Activated T-cell treated with anti-CD3 and anti-CD28 coated beads, Interleukin-2, amount 50 U/mL, for 4 hours (primary cell): ENCODE measurements around the gene SDHD. TPM values are rescaled to one million over a fixed set of nuclear protein-coding genes. Genes with fewer than 3 reads are reported as not detected.
A peak's percentile ranks its signal among the peaks of the same experiment; 100 is the strongest.
"Not testable (repeated sequence)": the region's sequence is repeated elsewhere in the genome, so short reads cannot be mapped to it uniquely, and the experiment has no call there.

Source experiments
- ATAC-seq, 2 donors: fragments of 200-7000 bp; cut with Tn5 transposase; one replicate each; pipeline ENCODE4 v1.10.0; 2021
- DNase-seq: peaks from one replicate; pipeline ENCODE4 v3.0.0-alpha.2; 2020
- H3K27me3 Mint-ChIP-seq: one replicate; pipeline ENCODE4 v1.8.0; 2021; ENCODE audit warnings: low read depth, mixed read lengths
- H3K36me3 Mint-ChIP-seq: one replicate; pipeline ENCODE4 v1.8.0; 2022; ENCODE audit warnings: mixed read lengths; ENCODE audit not compliant: insufficient read depth
- H3K4me1 Mint-ChIP-seq: one replicate; pipeline ENCODE4 v1.8.0; 2021; ENCODE audit warnings: low read depth, mixed read lengths
- H3K4me3 Mint-ChIP-seq: one replicate; pipeline ENCODE4 v1.8.0; 2021; ENCODE audit warnings: mild to moderate bottlenecking, moderate library complexity, mixed read lengths
- H3K9me3 Mint-ChIP-seq: one replicate; pipeline ENCODE4 v1.8.0; 2021; ENCODE audit warnings: mixed read lengths
- total RNA-seq, 3 donors: library from RNA; stranded (reverse); gene quantifications; one replicate each; pipeline ENCODE4 v1.2.1, GENCODE V29; 2021

The SDHD gene
- total RNA-seq, 3 donors from 2014 or later, result 111 to 133 (median 121) TPM

GRCh38 chr11:112082729-112083128, 3.9 kb upstream of the SDHD start:
- Mint-ChIP-seq H3K9me3 (no peaks in the 10 kb centered on the region), H3K4me3 (no peak overlapping the region), H3K4me1 (peaks cover 36% of the 10 kb centered on the region), H3K36me3 (peaks cover 57% of the 10 kb centered on the region), H3K27me3 (no peaks in the 10 kb centered on the region)
- no peak for DNase-seq
- peak; percentile 33 to 35 for ATAC-seq

GRCh38 chr11:112085822-112086421, 751 bp upstream of the SDHD start:
- H3K9me3 Mint-ChIP-seq, result no peaks in the 10 kb centered on the region
- ATAC-seq, result peak; percentile 63 to 70
- peak; percentile 27 for DNase-seq
- peaks cover 61% of the 10 kb centered on the region for H3K36me3 Mint-ChIP-seq
- H3K4me1 Mint-ChIP-seq, result peaks cover 54% of the 10 kb centered on the region
- H3K27me3 Mint-ChIP-seq, result no peaks in the 10 kb centered on the region
- peak overlapping the region; percentile 99 for H3K4me3 Mint-ChIP-seq

- H3K4me3 Mint-ChIP-seq, result peak overlapping the region; percentile 99
- H3K4me1 Mint-ChIP-seq, result peaks cover 54% of the 10 kb centered on the region
- H3K27me3 Mint-ChIP-seq, result no peaks in the 10 kb centered on the region
- no peak for ATAC-seq
- DNase-seq, result no peak
- peaks cover 66% of the 10 kb centered on the region for H3K36me3 Mint-ChIP-seq
- no peaks in the 10 kb centered on the region for H3K9me3 Mint-ChIP-seq
Measured at GRCh38 chr11:112087212-112087611, 539 bp downstream of the SDHD start.

GRCh38 chr11:112095302-112095701, 8.6 kb downstream of the SDHD start:
- peaks cover 40% of the 10 kb centered on the region for H3K36me3 Mint-ChIP-seq
- not testable (repeated sequence) for H3K9me3 Mint-ChIP-seq, ATAC-seq, H3K4me1 Mint-ChIP-seq, H3K4me3 Mint-ChIP-seq, H3K27me3 Mint-ChIP-seq, DNase-seq

GRCh38 chr11:112096194-112096593, 9.5 kb downstream of the SDHD start:
- DNase-seq, result no peak
- H3K4me1 Mint-ChIP-seq, result no peaks in the 10 kb centered on the region
- ATAC-seq, result no peak
- no peaks in the 10 kb centered on the region for H3K27me3 Mint-ChIP-seq
- H3K4me3 Mint-ChIP-seq, result no peak overlapping the region
- H3K9me3 Mint-ChIP-seq, result no peaks in the 10 kb centered on the region
- peaks cover 38% of the 10 kb centered on the region for H3K36me3 Mint-ChIP-seq

- H3K27me3 Mint-ChIP-seq, result no peaks in the 10 kb centered on the region
- ATAC-seq (no peak), DNase-seq (no peak)
- H3K4me3 Mint-ChIP-seq, result no peak overlapping the region
- H3K4me1 Mint-ChIP-seq, result no peaks in the 10 kb centered on the region
- peaks cover 28% of the 10 kb centered on the region for H3K36me3 Mint-ChIP-seq
- H3K9me3 Mint-ChIP-seq, result no peaks in the 10 kb centered on the region
Measured at GRCh38 chr11:112097734-112098528, 11.3 kb downstream of the SDHD start.

GRCh38 chr11:112100462-112100861, 13.8 kb downstream of the SDHD start:
- Mint-ChIP-seq H3K27me3 (no peaks in the 10 kb centered on the region), H3K4me1 (no peaks in the 10 kb centered on the region), H3K9me3 (no peaks in the 10 kb centered on the region), H3K4me3 (no peak overlapping the region), H3K36me3 (peaks cover 22% of the 10 kb centered on the region)
- ATAC-seq (no peak), DNase-seq (no peak)

GRCh38 chr11:112103446-112103845, 16.8 kb downstream of the SDHD start:
- H3K27me3 Mint-ChIP-seq, result no peaks in the 10 kb centered on the region
- DNase-seq (no peak), ATAC-seq (no peak)
- H3K9me3 Mint-ChIP-seq, result no peaks in the 10 kb centered on the region
- H3K4me1 Mint-ChIP-seq, result no peaks in the 10 kb centered on the region
- H3K36me3 Mint-ChIP-seq, result peaks cover 8% of the 10 kb centered on the region
- H3K4me3 Mint-ChIP-seq, result no peak overlapping the region

- no peak for ATAC-seq
- DNase-seq, result no peak
- H3K9me3 Mint-ChIP-seq, result no peaks in the 10 kb centered on the region
- H3K4me1 Mint-ChIP-seq, result no peaks in the 10 kb centered on the region
- peaks cover 6% of the 10 kb centered on the region for H3K36me3 Mint-ChIP-seq
- H3K4me3 Mint-ChIP-seq, result no peak overlapping the region
- no peaks in the 10 kb centered on the region for H3K27me3 Mint-ChIP-seq
Measured at GRCh38 chr11:112106070-112106469, 19.4 kb downstream of the SDHD start.

GRCh38 chr11:112113539-112114457, 27.1 kb downstream of the SDHD start:
- H3K9me3 Mint-ChIP-seq, result no peaks in the 10 kb centered on the region
- ATAC-seq (peak; percentile 53 to 62), DNase-seq (no peak)
- peaks cover 7% of the 10 kb centered on the region for H3K36me3 Mint-ChIP-seq
- no peak overlapping the region for H3K4me3 Mint-ChIP-seq
- H3K27me3 Mint-ChIP-seq, result no peaks in the 10 kb centered on the region
- H3K4me1 Mint-ChIP-seq, result peaks cover 5% of the 10 kb centered on the region

GRCh38 chr11:112114460-112114859, 27.8 kb downstream of the SDHD start:
- Mint-ChIP-seq H3K4me1 (peaks cover 5% of the 10 kb centered on the region), H3K36me3 (peaks cover 7% of the 10 kb centered on the region), H3K27me3 (no peaks in the 10 kb centered on the region), H3K9me3 (no peaks in the 10 kb centered on the region), H3K4me3 (no peak overlapping the region)
- DNase-seq, result no peak
- ATAC-seq, result no peak

GRCh38 chr11:112115386-112115785, 28.7 kb downstream of the SDHD start:
- Mint-ChIP-seq H3K4me3 (no peak overlapping the region), H3K36me3 (peaks cover 5% of the 10 kb centered on the region), H3K4me1 (peaks cover 8% of the 10 kb centered on the region), H3K27me3 (no peaks in the 10 kb centered on the region), H3K9me3 (no peaks in the 10 kb centered on the region)
- ATAC-seq (no peak), DNase-seq (no peak)

- peaks cover 11% of the 10 kb centered on the region for H3K4me1 Mint-ChIP-seq
- H3K9me3 Mint-ChIP-seq, result no peaks in the 10 kb centered on the region
- ATAC-seq (peak; percentile 30 to 32), DNase-seq (no peak)
- no peaks in the 10 kb centered on the region for H3K27me3 Mint-ChIP-seq
- H3K36me3 Mint-ChIP-seq, result peaks cover 6% of the 10 kb centered on the region
- no peak overlapping the region for H3K4me3 Mint-ChIP-seq
Measured at GRCh38 chr11:112118176-112118575, 31.5 kb downstream of the SDHD start.

GRCh38 chr11:112121981-112122615, 35.4 kb downstream of the SDHD start:
- Mint-ChIP-seq H3K4me3 (no peak overlapping the region), H3K36me3 (peaks cover 8% of the 10 kb centered on the region), H3K4me1 (peaks cover 6% of the 10 kb centered on the region), H3K27me3 (no peaks in the 10 kb centered on the region), H3K9me3 (no peaks in the 10 kb centered on the region)
- no peak for ATAC-seq
- DNase-seq, result no peak
